ENCODE results near the gene RRP1B.
"Not testable (repeated sequence)": the region's sequence is repeated elsewhere in the genome, so short reads cannot be mapped to it uniquely, and the experiment has no call there.

The RRP1B gene

DNA sequence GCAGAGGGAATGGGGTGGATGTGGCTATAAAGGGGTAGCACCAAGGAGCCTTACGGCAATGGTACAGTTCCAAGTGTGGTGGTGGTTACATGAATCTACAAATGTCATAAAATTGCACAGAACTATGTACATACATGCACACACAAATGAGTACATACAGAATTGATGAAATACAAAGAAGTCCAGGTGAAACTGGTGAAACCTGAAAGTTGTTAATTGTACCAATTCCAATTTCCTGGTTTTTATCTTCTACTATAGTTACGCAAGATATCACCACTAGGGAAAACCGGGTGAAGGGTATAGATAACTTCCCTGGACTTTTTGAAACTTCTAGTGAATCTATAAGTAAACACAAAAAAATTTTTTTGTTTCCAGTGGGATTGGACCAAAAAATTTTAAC, 19.0 kb upstream of the RRP1B start:
- DNase-seq: no peak

- no peak for DNase-seq
Measured at GRCh38 chr21:43643193-43643592, 16.2 kb upstream of the RRP1B start.

- DNase-seq: no peak
Measured at GRCh38 chr21:43644071-43644470, 15.3 kb upstream of the RRP1B start.

DNA sequence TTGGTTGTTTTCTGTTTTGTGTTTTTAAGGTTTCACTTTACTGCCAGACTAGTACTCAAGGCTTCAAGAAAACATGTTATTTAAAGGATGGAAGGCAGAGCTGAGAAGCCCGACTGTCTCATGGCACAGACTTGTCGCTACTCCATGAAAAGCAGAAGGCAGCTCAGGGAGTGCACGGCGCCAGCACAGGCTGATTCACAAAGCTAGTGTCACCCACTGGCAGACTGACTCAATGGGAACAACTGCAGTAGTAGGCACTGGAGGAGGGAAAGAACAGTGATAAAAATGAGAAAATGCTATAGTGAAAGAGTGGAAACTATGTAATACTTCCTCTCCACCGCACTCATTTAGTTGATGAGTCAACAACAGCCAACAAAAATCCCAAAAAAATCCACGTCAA, 14.8 kb upstream of the RRP1B start:
- peak; percentile 51 to 74 for DNase-seq

DNA sequence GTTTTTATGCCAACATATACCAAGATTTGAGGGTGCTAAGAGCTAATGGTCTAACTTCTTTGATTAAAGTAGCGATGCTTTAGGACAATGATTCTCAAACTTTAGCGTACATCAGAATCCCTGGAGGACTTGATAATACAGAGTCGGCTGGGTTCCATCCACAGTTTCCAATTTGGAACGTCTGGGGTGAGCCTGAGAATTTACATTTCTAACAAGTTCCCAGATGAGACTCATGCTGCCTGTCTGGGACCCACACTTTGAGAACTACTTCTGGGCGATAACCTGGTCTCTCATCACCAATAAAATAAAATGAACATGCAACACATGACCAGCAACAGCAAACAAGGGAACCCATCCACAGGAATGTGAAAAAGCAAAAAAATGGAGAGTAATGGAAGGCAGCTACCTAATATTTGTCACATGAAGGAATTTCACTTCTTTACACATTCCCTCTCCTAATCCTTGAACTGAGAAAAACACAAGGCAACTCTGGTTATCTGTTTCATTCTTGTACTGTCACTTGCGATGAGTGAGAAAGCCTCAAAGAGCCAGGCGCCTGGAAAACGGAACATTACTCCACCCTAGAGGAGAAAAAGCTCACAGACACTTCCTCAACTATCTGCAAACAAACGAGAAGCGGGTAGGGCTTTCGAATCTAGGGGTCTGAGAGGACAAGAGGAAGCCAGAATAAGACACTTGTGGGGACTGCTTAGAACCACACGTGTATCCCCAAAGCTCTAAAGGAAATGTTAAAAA, 14.0 kb upstream of the RRP1B start:
- peak; percentile 81 to 88 for DNase-seq

GRCh38 chr21:43645976-43646375, 13.4 kb upstream of the RRP1B start:
- DNase-seq: no peak

DNA sequence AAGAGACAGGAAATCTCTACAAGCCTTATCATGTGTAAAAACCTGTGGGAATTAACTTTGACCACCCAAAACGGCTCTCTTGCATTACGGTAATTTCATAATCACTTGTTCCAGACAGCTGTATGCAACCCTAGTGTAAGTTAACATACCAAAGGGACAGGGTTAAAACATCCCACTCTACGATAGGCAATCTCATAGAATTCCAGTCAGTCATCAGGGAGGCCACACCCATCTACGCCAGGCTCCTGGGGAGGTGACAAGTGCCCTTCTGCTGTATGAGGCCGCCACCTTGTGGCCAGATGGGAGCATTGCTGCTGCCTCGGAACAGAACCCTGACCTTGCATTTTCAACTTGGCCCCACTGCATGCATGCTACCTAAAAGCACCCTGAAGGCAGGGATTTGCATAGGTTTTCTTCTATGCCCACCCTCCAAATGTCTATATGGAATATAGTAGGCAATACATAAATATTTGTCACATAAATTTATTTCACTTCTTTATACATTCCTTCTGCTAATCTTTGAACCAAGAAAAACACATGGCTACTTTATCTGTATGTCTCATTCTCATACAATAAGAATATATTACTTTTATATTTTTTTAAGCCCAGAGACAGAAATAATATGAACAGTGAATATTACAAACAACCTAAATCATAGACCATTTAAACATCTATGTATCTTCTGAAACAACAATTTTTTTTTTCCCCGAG, 12.7 kb upstream of the RRP1B start:
- DNase-seq: peak; percentile 89 to 94

GRCh38 chr21:43648171-43648570, 11.2 kb upstream of the RRP1B start:
- no peak for DNase-seq

DNA sequence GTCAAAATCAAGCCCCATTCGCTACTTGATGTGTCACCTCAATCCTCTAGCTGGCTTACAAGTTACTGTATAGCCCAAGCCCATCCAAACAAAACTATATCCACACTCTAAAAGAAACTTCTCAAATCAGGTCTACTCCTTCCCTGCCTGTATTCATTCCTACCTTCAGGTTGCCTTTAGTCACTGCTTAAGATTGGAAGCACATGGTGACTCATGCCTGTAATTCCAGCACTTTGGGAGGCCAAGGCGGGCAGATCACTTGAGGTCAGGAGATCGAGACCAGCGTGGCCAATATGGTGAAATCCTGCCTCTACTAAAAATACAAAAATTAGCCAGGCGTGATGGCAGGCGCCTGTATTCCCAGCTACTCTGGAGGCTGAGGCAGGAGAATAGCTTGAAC, 7.4 kb upstream of the RRP1B start:
- DNase-seq: not testable (repeated sequence)

- no peak for DNase-seq
Measured at GRCh38 chr21:43652616-43653015, 6.7 kb upstream of the RRP1B start.

GRCh38 chr21:43653626-43654025, 5.7 kb upstream of the RRP1B start:
- DNase-seq: no peak

GRCh38 chr21:43654806-43655489, 4.4 kb upstream of the RRP1B start:
- no peak for DNase-seq

GRCh38 chr21:43657355-43658087, 1.8 kb upstream of the RRP1B start:
- DNase-seq: no peak

GRCh38 chr21:43658088-43658741, 1.1 kb upstream of the RRP1B start:
- no peak for DNase-seq

DNA sequence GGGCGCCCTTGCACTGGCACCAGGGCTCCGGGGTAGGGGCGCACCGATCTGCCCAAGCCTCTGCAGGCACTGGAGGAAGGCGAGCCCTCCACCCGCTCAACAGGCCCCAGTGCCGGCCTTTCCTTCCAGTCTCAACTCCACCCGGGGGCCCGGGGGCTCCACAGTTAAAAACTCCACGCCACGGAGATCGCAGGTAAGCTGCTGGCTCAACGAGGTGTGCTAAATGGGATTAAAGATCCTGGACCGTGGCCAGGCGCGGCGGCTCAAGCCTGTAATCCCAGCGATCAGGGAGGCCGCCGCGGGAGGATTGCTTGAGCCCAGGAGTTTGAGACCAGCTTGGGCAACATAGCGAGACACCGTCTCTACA, 608 bp upstream of the RRP1B start:
- no peak for DNase-seq

DNA sequence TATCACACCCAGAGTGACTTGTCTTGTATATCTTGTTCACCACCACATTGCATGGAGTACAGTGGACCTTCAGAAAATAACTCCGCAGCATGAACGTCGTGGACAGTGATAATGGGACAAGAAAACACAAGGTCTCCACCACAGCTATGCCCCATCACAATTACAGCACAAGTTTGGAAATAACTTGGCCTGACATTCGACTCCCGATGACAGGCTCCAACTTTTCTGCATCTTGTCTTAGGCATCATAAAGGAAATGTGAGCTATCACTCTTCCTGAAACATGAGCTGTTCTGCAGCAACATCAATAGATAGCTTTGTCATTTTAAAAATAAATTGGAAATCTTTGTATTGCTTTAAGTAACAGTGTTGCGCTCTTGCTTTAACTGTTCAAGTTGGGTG, 2.9 kb downstream of the RRP1B start:
- DNase-seq: no peak

GRCh38 chr21:43663033-43663432, 3.7 kb downstream of the RRP1B start:
- DNase-seq: no peak

DNA sequence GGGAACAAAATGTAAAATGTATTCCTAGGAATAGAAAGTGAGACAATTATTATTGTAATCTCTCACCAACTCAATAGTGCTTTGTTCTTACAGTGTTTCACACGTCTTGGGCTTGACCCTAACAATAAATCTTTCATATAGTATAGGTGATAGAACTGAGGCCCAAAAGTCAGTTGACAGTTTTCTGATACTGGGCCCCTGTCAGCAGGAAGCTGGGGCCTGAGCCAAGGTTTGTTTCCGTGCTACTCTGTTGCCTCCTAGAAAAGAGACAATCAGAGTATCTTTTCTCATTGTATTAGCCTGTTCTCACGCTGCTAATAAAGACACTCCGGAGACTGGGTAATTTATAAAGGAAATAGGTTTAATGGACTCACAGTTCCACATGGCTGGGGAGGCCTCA, 5.0 kb downstream of the RRP1B start:
- no peak for DNase-seq

- no peak for DNase-seq
Measured at GRCh38 chr21:43665879-43666278, 6.5 kb downstream of the RRP1B start.

DNA sequence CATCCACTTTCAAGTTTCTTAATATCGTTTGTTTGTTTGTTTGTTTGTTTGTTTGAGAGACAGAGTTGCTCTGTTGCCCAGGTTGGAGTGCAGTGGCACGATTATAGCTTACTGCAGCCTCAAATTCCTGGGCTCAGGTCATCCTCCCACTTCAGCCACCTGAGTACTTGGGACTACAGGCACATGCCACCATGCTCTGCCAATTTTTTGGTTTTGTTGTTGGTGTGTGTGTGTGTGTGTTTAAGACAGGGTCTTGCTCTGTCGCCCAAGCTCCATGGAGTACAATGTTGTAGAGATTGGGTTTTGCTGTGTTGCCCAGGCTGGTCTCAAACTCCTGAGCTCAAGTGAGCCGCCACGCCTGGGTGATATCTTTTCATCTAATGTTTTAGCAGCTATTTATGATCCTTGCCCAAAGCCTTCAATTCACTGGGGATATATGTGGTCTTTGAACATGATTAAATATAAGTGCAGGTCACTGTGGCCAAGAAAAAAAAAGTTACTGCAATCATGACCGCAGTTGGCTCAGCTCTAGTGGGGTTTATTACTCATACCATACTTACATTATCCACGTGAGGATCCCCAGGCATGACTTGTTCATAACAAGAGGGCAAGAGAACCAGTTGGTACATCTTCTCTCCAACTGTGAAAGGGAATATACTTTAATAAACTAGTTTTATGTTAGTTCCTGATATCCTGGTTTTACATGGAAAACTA, 8.0 kb downstream of the RRP1B start:
- peak in 1 of 2 donors; percentile 29 for DNase-seq

- no peak for DNase-seq
Measured at GRCh38 chr21:43669828-43670605, 10.7 kb downstream of the RRP1B start.
